OCI-LY3 (cell line): Measurements from ENCODE around the gene CHRNB1.

Experiments
- H2AFZ ChIP-seq: fragments of 200-600, 300-600 bp; shearing (Covaris generic); 2 replicates; pipeline ENCODE4 v1.6.0; 2014; ENCODE audit warnings: antibody characterized with exemption, low read depth, low read length
- H3K27ac ChIP-seq: fragments of 200-600, 300-600 bp; sonication (generic); 2 replicates; pipeline ENCODE4 v1.5.1; 2014; ENCODE audit warnings: mild to moderate bottlenecking, low read length, moderate library complexity, mixed read lengths
- H3K27me3 ChIP-seq: fragments of 200-600, 300-600 bp; sonication (generic); 2 replicates; pipeline ENCODE4 v1.6.1; 2014; ENCODE audit warnings: low read depth, low read length, mixed read lengths
- H3K36me3 ChIP-seq: fragments of 200-600, 300-600 bp; sonication (generic); replicated peaks from 2 replicates; pipeline ENCODE3; 2014; ENCODE audit warnings: low read depth, low read length, mixed read lengths
- H3K4me1 ChIP-seq: fragments of 300-600, 200-600 bp; sonication (generic); 2 replicates; pipeline ENCODE4 v1.6.1; 2014; ENCODE audit warnings: low read length, mixed read lengths
- H3K4me2 ChIP-seq: fragments of 200-600, 300-600 bp; sonication (generic); 2 replicates; pipeline ENCODE4 v1.6.1; 2014; ENCODE audit warnings: low read length, mixed read lengths
- H3K4me3 ChIP-seq: fragments of 300-600, 200-600 bp; sonication (generic); 2 replicates; pipeline ENCODE4 v1.5.1; 2014; ENCODE audit warnings: antibody characterized with exemption, mild to moderate bottlenecking, low read length, moderate library complexity
- H3K79me2 ChIP-seq: fragments of 300-600, 200-600 bp; shearing (Covaris generic); 2 replicates; pipeline ENCODE4 v1.6.1; 2014; ENCODE audit warnings: mild to moderate bottlenecking, low read length, mixed read lengths
- H3K9ac ChIP-seq: fragments of 300-600, 200-600 bp; shearing (Covaris generic); 2 replicates; pipeline ENCODE4 v1.6.0; 2014; ENCODE audit warnings: mild to moderate bottlenecking, low read length, moderate library complexity
- H3K9me3 ChIP-seq: fragments of 200-600, 300-600 bp; shearing (Covaris generic); 2 replicates; pipeline ENCODE4 v1.6.1; 2014; ENCODE audit warnings: low read length, mixed read lengths; ENCODE audit not compliant: insufficient read depth
- H4K20me1 ChIP-seq: fragments of 200-600, 300-600 bp; sonication (generic); 2 replicates; pipeline ENCODE4 v1.6.1; 2016; ENCODE audit warnings: low read length, mixed read lengths; ENCODE audit not compliant: insufficient read depth
- EZH2phosphoT487 ChIP-seq: fragments of 200-600 bp; shearing (Covaris generic); IDR thresholded peaks from 2 replicates; pipeline ENCODE4 v1.6.1; 2018; ENCODE audit warnings: antibody characterized with exemption, mixed run types, low read depth
- TF ChIP-seq, protein P1 (sequence below): fragments of 200-600, 300-600 bp; sonication (generic); IDR thresholded peaks from 2 replicates; pipeline ENCODE4 v1.5.1; 2014; ENCODE audit warnings: antibody characterized with exemption, low read length, low read depth

Gene CHRNB1

GRCh38 chr17:7410634-7411426 lies 34.0 kb upstream of the CHRNB1 start:
- H3K9ac ChIP-seq = no peak overlapping the region
- H3K9me3 ChIP-seq = no peaks in the 10 kb centered on the region
- H3K27ac ChIP-seq = no peak overlapping the region
- 0 out of 2 replicates have a peak, but pooled peaks cover under 1% of the 10 kb centered on the region for H3K27me3 ChIP-seq
- H2AFZ ChIP-seq = no peak overlapping the region
- TF ChIP-seq EZH2phosphoT487 = no peak
- TF ChIP-seq, protein P1, sequence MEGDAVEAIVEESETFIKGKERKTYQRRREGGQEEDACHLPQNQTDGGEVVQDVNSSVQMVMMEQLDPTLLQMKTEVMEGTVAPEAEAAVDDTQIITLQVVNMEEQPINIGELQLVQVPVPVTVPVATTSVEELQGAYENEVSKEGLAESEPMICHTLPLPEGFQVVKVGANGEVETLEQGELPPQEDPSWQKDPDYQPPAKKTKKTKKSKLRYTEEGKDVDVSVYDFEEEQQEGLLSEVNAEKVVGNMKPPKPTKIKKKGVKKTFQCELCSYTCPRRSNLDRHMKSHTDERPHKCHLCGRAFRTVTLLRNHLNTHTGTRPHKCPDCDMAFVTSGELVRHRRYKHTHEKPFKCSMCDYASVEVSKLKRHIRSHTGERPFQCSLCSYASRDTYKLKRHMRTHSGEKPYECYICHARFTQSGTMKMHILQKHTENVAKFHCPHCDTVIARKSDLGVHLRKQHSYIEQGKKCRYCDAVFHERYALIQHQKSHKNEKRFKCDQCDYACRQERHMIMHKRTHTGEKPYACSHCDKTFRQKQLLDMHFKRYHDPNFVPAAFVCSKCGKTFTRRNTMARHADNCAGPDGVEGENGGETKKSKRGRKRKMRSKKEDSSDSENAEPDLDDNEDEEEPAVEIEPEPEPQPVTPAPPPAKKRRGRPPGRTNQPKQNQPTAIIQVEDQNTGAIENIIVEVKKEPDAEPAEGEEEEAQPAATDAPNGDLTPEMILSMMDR = no peak
- H3K79me2 ChIP-seq = no peaks in the 10 kb centered on the region
- H4K20me1 ChIP-seq = no peaks in the 10 kb centered on the region
- no peaks in the 10 kb centered on the region for H3K36me3 ChIP-seq
- no peak overlapping the region for H3K4me3 ChIP-seq
- peaks cover 1% of the 10 kb centered on the region; the same call in 1 of the 2 replicates for H3K4me1 ChIP-seq
- no peak overlapping the region for H3K4me2 ChIP-seq

- Histone ChIP-seq H4K20me1 (no peaks in the 10 kb centered on the region), H3K9me3 (no peaks in the 10 kb centered on the region), H3K27ac (no peak overlapping the region), H3K36me3 (no peaks in the 10 kb centered on the region), H2AFZ (no peak overlapping the region), H3K4me1 (no peaks in the 10 kb centered on the region), H3K4me2 (no peak overlapping the region), H3K79me2 (no peaks in the 10 kb centered on the region), H3K27me3 (no peaks in the 10 kb centered on the region), H3K9ac (no peak overlapping the region), H3K4me3 (no peak overlapping the region)
- TF ChIP-seq EZH2phosphoT487 = no peak
- TF ChIP-seq, protein P1 = no peak
Measured at GRCh38 chr17:7411427-7411750, 33.5 kb upstream of the CHRNB1 start.

DNA sequence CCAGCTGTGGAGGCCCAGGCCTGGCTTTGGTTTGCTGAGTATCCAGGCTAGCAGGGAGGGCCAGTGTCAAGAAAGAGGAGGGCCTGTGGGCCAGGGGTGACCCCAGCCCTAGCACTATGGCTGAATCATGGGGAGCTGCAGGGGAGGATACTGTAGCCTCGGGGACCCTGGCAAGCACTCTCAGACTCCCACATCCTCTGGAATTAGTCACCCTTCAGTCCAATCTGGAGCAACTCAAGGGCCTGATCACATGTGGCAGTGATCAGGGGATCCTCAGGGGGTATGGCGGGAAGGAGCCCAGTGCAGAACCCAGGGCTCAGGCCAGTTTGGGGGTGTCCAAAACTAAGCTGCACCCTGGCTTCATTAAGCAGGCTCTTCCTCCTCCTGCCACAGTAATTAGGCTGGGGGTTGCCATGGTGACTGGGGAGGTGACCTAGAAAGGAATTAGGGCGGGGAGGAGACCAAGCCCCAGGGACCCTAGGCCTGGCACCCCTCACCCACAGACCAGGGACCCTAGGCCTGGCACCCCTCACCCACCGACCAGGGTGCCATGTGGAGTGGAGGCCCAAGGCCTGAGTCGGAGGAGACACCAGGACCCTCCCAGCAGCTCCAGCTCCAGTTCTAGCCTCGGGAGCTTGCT lies 31.4 kb upstream of the CHRNB1 start:
- no peaks in the 10 kb centered on the region for H3K79me2 ChIP-seq
- H4K20me1 ChIP-seq = no peaks in the 10 kb centered on the region
- no peaks in the 10 kb centered on the region for H3K27me3 ChIP-seq
- no peak overlapping the region for H3K4me3 ChIP-seq
- H3K4me2 ChIP-seq = no peak overlapping the region
- no peak for TF ChIP-seq EZH2phosphoT487
- TF ChIP-seq, protein P1 = no peak
- no peak overlapping the region for H3K27ac ChIP-seq
- H3K4me1 ChIP-seq = no peaks in the 10 kb centered on the region
- H3K9me3 ChIP-seq = no peaks in the 10 kb centered on the region
- no peak overlapping the region for H3K9ac ChIP-seq
- H2AFZ ChIP-seq = no peak overlapping the region
- no peaks in the 10 kb centered on the region for H3K36me3 ChIP-seq

- TF ChIP-seq, protein P1 = no peak
- no peak for TF ChIP-seq EZH2phosphoT487
- no peaks in the 10 kb centered on the region for H3K36me3 ChIP-seq
- H4K20me1 ChIP-seq = no peaks in the 10 kb centered on the region
- H2AFZ ChIP-seq = no peak overlapping the region
- no peak overlapping the region for H3K4me3 ChIP-seq
- no peaks in the 10 kb centered on the region for H3K4me1 ChIP-seq
- H3K27me3 ChIP-seq = no peaks in the 10 kb centered on the region
- no peak overlapping the region for H3K27ac ChIP-seq
- H3K4me2 ChIP-seq = no peak overlapping the region
- no peaks in the 10 kb centered on the region for H3K79me2 ChIP-seq
- no peaks in the 10 kb centered on the region for H3K9me3 ChIP-seq
- no peak overlapping the region for H3K9ac ChIP-seq
Measured at GRCh38 chr17:7414837-7415236, 30.0 kb upstream of the CHRNB1 start.
